Esophagus (tissue), 2 donors: ENCODE results near the gene RNF225. TPM values are rescaled to one million over a fixed set of nuclear protein-coding genes. Genes with fewer than 3 reads are reported as not detected.
"Not testable (repeated sequence)": the region's sequence is repeated elsewhere in the genome, so short reads cannot be mapped to it uniquely, and the experiment has no call there.

ENCODE experiments used
- H3K27ac ChIP-seq, 2 donors: one replicate each; pipeline ENCODE4 v1.5.1; 2013; ENCODE audit warnings: low read depth in 2 of 2, mild to moderate bottlenecking in 2 of 2, inconsistent platforms in 1 of 2, low read length in 1 of 2, moderate library complexity in 1 of 2
- H3K27me3 ChIP-seq, 2 donors: one replicate each; pipeline ENCODE4 v1.6.1; 2013; ENCODE audit warnings: low read length in 2 of 2, control low read depth in 1 of 2, mild to moderate bottlenecking in 1 of 2; ENCODE audit not compliant: insufficient read depth in 2 of 2, control insufficient read depth in 1 of 2
- H3K36me3 ChIP-seq, 2 donors: one replicate each; pipeline ENCODE4 v1.6.1; 2013; ENCODE audit warnings: low read length in 1 of 2; ENCODE audit not compliant: control insufficient read depth in 2 of 2, insufficient read depth in 2 of 2
- H3K4me1 ChIP-seq, 2 donors: one replicate each; pipeline ENCODE4 v1.6.1; 2013; ENCODE audit warnings: low read length in 1 of 2; ENCODE audit not compliant: control insufficient read depth in 2 of 2, insufficient read depth in 2 of 2
- H3K4me3 ChIP-seq, 2 donors: one replicate each; pipeline ENCODE4 v1.5.1; 2013; ENCODE audit warnings: low read length in 2 of 2, mild to moderate bottlenecking in 2 of 2, low read depth in 1 of 2, moderate library complexity in 1 of 2
- H3K9me3 ChIP-seq, 2 donors: one replicate each; pipeline ENCODE4 v1.6.1; 2013; ENCODE audit warnings: mild to moderate bottlenecking in 2 of 2, low read depth in 1 of 2, low read length in 1 of 2, moderate library complexity in 1 of 2; ENCODE audit not compliant: control insufficient read depth in 2 of 2, insufficient read depth in 1 of 2
- WGBS, 2 donors: extraction: QIAGEN DNeasy Blood & Tissue Kit; methylation state at CpG; one replicate each; pipeline ENCODE4 v1.1.7; 2013; 5-methylcytosine and 5-hydroxymethylcytosine counted together
- polyA plus RNA-seq, 2 donors: library from polyadenylated mRNA; stranded (reverse); fragments of 200-250 nt; gene quantifications; one replicate each; pipeline ENCODE4 v1.2.3, GENCODE V29; 2013
- donor health status: healthy with polysubstance abuse.
- donor health status: Bipolar disorder and iron deficiency.

Gene RNF225
- polyA plus RNA-seq, 2 donors = 1.6 to 4.6 TPM

DNA sequence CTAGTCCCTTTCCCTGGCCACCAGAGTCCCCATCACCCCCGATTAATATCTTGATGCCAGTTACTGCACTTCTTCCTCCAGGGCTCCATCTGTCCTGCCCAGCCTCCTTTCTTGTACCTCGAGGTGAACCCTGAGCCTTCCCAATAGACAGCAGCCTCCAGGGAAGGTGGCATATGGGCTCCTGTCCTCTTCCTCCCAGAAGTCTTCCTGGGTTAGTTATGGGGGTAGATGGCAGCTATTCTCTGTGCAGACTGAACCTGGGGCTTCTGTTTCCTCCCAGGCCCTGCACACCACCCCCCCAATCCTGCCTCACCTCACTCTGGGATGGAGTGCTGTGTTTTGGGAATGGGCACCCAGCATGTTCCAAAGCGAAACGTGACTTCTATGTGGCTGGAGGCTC lies 2.6 kb downstream of the RNF225 start:
- H3K27me3 ChIP-seq = no peaks in the 10 kb centered on the region
- no peak overlapping the region for H3K4me3 ChIP-seq
- H3K9me3 ChIP-seq = no peaks in the 10 kb centered on the region
- H3K4me1 ChIP-seq = peaks cover 11 to 34% of the 10 kb centered on the region in 2 donors
- H3K36me3 ChIP-seq = peaks cover 4 to 14% of the 10 kb centered on the region in 2 donors
- 79 to 84% methylated on average over 4 of the region's 4 CpGs for WGBS, 2 donors
- no peak overlapping the region for H3K27ac ChIP-seq

DNA sequence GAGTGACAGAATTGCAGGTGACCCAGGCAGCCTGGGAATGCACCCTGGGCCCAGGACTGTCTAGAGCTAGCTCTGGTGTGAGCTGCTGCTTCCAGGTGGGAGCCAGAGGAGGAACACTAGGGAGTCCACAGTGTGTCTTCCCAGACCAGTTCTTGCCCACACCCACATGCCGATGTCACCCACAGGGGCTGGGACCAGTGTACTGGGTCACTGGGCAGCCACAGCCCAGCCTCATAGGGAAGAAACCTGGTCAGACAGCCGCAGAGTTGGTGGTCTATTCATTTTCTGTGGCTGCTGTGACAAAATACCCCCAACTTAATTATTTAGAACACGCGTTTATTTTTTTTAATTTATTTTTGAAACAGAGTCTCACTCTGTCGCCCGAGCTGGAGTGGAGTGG lies 3.1 kb downstream of the RNF225 start:
- peaks cover 11 to 34% of the 10 kb centered on the region in 2 donors for H3K4me1 ChIP-seq
- H3K4me3 ChIP-seq = no peak overlapping the region
- no peak overlapping the region for H3K27ac ChIP-seq
- no peaks in the 10 kb centered on the region for H3K27me3 ChIP-seq
- H3K9me3 ChIP-seq = no peaks in the 10 kb centered on the region
- 93 to 96% methylated on average over 6 of the region's 6 CpGs for WGBS, 2 donors
- peaks cover 4 to 9% of the 10 kb centered on the region in 2 donors for H3K36me3 ChIP-seq

DNA sequence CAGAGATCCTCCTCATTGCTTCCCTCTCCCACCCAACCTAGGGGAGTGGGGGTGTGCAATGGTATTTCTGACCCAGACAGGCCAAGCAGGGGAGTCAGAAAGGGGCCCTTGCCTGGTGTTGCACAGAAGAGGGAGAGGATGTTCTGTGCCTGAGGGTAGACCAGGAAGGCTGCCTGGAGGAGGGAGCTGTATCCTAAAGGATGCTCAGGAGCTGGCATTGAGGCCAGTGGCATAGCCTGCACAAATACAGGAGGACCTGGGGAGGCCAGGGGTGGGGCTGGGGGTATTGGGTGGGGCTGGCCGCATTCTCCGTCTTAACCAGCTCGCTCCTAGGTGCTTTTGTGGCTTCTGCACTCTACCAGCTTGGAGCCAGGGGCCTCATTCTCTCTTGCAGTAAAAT lies 4.4 kb downstream of the RNF225 start:
- no peak overlapping the region for H3K27ac ChIP-seq
- H3K9me3 ChIP-seq = no peaks in the 10 kb centered on the region
- peaks cover 11 to 24% of the 10 kb centered on the region in 2 donors for H3K4me1 ChIP-seq
- 94% methylated on average over 3 of the region's 3 CpGs for WGBS, 2 donors
- H3K27me3 ChIP-seq = no peaks in the 10 kb centered on the region
- peaks cover 0 to 3% of the 10 kb centered on the region in 2 donors for H3K36me3 ChIP-seq
- H3K4me3 ChIP-seq = no peak overlapping the region

DNA sequence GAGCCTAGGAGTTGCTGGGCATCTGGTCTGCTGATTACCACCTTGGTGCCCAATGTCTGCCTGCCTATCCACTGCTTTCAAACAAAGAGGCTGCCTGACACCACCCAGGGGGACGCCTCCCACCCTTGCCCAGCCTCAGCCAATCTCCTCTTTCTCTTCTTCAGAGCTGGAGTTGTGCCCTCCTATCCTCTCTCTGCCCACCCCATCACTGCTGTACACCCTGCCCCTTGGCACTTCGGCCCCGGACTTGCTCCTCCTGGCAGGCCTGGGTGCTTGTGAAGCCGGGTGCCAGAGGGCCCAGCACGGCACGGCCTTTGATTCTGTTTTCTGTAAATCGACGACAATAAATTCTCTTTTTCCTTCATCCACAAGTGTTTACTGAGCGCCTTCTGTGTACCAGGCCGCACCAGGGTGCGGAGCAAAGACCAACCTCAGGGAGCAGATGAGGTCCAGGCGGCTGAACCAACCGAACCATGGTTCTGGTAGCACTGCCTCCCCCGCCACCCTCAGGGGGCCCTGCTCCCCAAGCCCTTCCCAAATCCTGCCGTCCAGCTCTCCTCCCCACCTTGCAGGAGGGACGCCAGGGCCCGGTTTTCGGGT lies 5.0 kb downstream of the RNF225 start:
- H3K27ac ChIP-seq = no peak overlapping the region

DNA sequence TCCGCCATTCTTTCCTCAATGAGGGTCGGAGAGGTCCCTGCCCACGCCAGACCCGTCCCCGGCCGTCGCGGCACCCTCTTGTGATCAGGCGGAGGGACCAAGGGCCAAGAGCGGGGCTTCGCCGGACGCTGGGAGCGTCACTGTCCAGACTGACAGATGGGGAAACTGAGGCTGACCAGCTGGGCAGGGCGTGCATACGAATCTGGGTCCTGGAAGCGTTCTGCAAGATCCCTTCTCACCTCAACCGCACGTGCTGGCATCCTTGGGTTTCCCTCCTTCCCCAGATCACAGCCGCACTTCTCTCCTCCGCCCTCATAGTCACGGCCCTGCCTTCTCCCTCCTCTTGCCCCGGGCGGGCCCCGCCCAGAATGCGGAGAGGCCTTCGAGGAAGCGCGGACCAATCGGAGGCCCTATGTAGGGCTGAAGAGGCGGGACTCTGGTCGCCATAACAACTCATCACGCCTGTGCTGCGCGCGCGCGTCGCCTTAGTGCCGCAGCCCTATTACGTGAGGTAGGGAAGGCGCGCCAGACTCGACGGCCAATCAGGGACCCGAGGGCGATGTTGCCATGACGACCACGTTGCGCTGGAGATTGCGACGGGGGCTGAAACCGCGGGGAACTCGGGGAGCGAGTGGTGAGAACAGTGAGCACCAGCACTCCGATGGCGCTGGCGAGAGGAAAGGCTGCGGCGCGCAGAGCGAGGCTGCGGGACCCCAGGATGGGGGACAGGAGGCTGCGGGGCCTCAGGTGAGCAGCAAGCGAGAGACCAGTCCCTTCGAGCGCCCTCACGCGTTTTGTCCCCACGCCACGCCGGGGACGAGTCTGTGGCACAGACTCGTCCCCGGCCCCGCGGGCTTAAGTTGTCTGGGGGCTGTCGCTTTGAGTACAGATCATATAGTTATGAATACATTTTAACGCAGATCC lies 5.7 kb downstream of the RNF225 start:
- Histone ChIP-seq H3K27me3 (no peaks in the 10 kb centered on the region), H3K36me3 (no peaks in the 10 kb centered on the region), H3K27ac (peak overlapping the region; percentile 71 to 82), H3K9me3 (no peaks in the 10 kb centered on the region), H3K4me3 (peak overlapping the region; percentile 51 to 61), H3K4me1 (peaks cover 8 to 20% of the 10 kb centered on the region in 2 donors)
- 2 to 3% methylated on average over 78 to 80 of the region's 80 CpGs for WGBS, 2 donors

More for the DNA sequence above, 5.0 kb downstream of the RNF225 start:
- Histone ChIP-seq H3K4me3 (peak overlapping the region; percentile 20 to 38), H3K27me3 (no peaks in the 10 kb centered on the region), H3K9me3 (no peaks in the 10 kb centered on the region), H3K4me1 (peaks cover 11 to 24% of the 10 kb centered on the region in 2 donors), H3K36me3 (no peaks in the 10 kb centered on the region)
- WGBS, 2 donors = 48 to 52% methylated on average over 18 of the region's 18 CpGs

DNA sequence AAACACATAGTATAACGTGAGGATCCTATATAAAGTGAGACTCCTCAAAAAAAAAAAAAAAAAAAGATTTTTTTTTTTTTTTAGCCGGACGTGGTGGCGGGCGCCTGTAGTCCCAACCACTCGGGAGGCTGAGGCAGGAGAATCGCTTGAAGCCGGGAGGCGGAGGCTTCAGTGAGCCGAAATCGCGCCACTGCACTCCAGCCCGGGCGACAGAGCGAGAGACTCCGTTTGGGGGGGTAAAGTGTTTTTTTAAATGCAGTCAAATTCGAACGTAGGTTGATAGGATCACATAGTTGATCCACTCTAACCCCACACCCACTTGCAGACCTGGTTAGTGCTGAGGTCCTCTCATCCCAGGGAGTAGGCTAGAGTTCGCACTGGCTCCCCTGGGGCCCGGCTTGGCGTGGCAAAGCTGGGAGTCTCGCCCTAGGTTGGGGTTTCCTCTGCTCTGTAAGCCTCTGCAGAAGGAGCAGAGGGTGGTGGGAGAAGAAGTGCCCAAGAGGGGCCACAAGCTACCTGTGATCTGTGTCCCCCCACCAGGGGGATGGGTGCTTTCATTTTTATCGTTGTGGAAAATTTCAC lies 6.5 kb downstream of the RNF225 start:
- H3K9me3 ChIP-seq = no peaks in the 10 kb centered on the region
- no peaks in the 10 kb centered on the region for H3K27me3 ChIP-seq
- H3K27ac ChIP-seq = peak overlapping the region in 1 of 2 donors; percentile 71
- H3K36me3 ChIP-seq = no peaks in the 10 kb centered on the region
- 21 to 37% methylated on average over 22 to 23 of the region's 23 CpGs for WGBS, 2 donors
- peak overlapping the region; percentile 51 to 61 for H3K4me3 ChIP-seq
- peaks cover 6 to 22% of the 10 kb centered on the region in 2 donors for H3K4me1 ChIP-seq

DNA sequence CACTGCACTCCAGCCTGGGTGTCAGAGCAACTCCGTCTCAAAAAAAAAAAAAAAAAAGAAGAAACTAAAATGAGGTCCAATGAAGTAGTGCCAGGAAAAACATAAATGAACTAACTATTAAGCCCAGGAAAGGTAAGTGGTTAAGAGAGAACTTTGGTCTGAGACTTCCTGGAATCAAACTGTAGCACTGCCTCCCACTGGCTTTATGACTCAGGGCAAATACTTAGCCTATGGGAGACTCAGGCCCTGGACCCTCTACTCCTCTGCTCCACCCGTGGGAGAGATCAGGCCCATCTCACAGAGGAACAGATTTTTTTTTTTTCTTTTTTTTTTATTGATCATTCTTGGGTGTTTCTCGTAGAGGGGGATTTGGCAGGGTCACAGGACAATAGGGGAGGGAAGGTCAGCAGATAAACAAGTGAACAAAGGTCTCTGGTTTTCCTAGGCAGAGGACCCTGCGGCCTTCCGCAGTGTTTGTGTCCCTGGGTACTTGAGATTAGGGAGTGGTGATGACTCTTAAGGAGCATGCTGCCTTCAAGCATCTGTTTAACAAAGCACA lies 8.5 kb downstream of the RNF225 start:
- not testable (repeated sequence) for H3K36me3 ChIP-seq, H3K9me3 ChIP-seq, H3K27me3 ChIP-seq, H3K4me3 ChIP-seq, H3K27ac ChIP-seq
- WGBS, 2 donors = 76 to 78% methylated on average over 4 to 5 of the region's 5 CpGs
- peaks cover 12 to 23% of the 10 kb centered on the region in 2 donors for H3K4me1 ChIP-seq

DNA sequence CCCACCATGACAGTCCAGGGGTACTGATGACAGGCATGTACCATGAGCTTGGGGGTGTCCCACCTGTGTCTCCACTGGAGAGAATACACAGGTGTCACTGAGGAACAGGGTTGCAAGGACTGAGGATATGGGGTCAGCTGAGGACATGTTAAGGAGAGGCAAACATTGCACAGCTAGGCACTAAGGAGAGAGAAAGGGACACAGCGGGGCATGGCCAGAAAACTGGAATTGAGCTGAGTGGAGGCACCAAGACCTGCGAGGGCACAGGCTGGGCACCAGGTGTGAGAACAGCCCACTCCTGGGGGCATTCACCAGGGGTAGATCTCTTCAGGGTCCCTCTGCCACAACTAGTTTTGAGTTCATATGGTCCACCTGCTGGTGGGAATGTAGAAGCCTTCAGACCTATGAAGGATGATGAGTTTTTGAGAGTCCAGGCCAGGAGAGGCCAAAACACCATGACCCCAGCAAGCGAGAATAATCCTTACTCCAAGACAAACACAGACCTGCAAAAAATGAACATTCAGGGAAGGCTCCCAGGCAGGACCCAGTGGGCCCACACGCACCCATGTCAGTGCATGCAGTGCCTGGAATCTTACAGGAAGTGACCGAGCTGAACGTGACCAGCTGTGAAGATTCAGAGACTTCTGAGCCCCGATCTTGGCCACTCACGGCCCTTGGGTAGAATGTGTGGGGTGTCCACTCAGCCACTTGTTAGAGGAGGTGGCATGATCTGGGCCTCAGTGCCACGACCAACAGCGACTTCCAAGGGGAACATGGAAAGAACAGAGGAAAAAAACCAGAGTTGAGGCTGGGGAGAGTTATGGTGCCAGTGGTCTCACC lies 11.6 kb downstream of the RNF225 start:
- peak overlapping the region; percentile 92 to 93 for H3K4me3 ChIP-seq
- H3K36me3 ChIP-seq = no peaks in the 10 kb centered on the region
- WGBS, 2 donors = 56 to 61% methylated on average over 10 of the region's 10 CpGs
- H3K27ac ChIP-seq = peak overlapping the region in 1 of 2 donors; percentile 91
- no peaks in the 10 kb centered on the region for H3K9me3 ChIP-seq
- peaks cover 13 to 22% of the 10 kb centered on the region in 2 donors for H3K4me1 ChIP-seq
- H3K27me3 ChIP-seq = no peaks in the 10 kb centered on the region
